Measurements from ENCODE around the gene LHFPL2.

- TF ChIP-seq CTCF (conservative IDR thresholded peaks at IDR 0.05; ENCODE audit: low read depth, low read length) (no peak), FOS (IDR thresholded peaks at IDR 0.05; ENCODE audit: low read depth, low read length) (no peak), POLR2A (IDR thresholded peaks at IDR 0.05; ENCODE audit: low read depth, low read length) (no peak), MXI1 (IDR thresholded peaks at IDR 0.05; ENCODE audit: borderline replicate concordance, low read depth, low read length) (no peak), USF2 (IDR thresholded peaks at IDR 0.05; ENCODE audit: low read depth, low read length) (no peak)
Measured at GRCh38 chr5:78669331-78669730, 20.8 kb upstream of the LHFPL2 start.

Data from IMR-90 (cell line).